Stimulated activated naive CD8-positive, alpha-beta T cell treated with anti-CD3 and anti-CD28 coated beads, Interleukin-15, amount 100 ng/mL, for 72 hours (primary cell): Measurements from ENCODE around the gene NOL3.

Experiments
- ATAC-seq: fragments of 150-1000 bp; cut with Tn5 transposase; 2 replicates; pipeline ENCODE4 v1.10.0; 2021; ENCODE audit warnings: mild to moderate bottlenecking, moderate library complexity
- DNase-seq, 2 donors: peaks; one replicate each; pipeline ENCODE4 v3.0.0; 2021 to 2022
- H3K27ac Mint-ChIP-seq, 2 donors: one replicate each; pipeline ENCODE4 v1.8.0; 2022; ENCODE audit warnings: mild to moderate bottlenecking in 2 of 2, mixed read lengths in 2 of 2, moderate library complexity in 2 of 2
- H3K27me3 Mint-ChIP-seq: one replicate; pipeline ENCODE4 v1.8.0; 2022; ENCODE audit warnings: mixed read lengths
- H3K4me1 Mint-ChIP-seq: one replicate; pipeline ENCODE4 v1.8.0; 2022; ENCODE audit warnings: mild to moderate bottlenecking, mixed read lengths
- H3K4me3 Mint-ChIP-seq, 2 donors: one replicate each; pipeline ENCODE4 v1.8.0; 2022; ENCODE audit warnings: mild to moderate bottlenecking in 2 of 2, mixed read lengths in 2 of 2, moderate library complexity in 1 of 2
- H3K9me3 Mint-ChIP-seq, 2 donors: one replicate each; pipeline ENCODE4 v1.8.0; 2022; ENCODE audit warnings: mixed read lengths in 2 of 2

NOL3 gene

DNA sequence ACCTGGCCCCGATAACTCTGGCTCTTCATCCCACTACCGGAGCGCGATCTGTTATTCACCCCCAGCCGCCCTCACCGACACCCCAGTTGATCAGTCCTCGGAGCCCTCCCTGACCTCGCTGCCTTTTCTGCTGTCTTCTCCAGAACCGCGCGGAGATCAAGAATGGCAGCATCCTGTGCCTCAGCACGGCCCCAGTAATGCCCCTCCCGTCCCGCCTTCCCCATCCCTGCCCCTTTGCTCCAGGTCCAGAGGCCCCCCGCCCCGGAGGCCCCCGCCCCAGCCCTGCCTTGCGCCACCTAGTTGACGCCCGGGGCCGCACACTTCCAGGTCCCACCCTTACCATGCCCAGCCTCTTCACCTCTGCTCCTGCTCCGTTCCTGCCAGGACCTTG lies 29.5 kb downstream of the NOL3 start:
- no peaks in the 10 kb centered on the region for H3K9me3 Mint-ChIP-seq
- H3K27me3 Mint-ChIP-seq, result no peaks in the 10 kb centered on the region
- H3K4me1 Mint-ChIP-seq, result peaks cover 36% of the 10 kb centered on the region
- H3K4me3 Mint-ChIP-seq, result no peak overlapping the region
- no peak for DNase-seq
- peak overlapping the region; percentile 35 to 77 for H3K27ac Mint-ChIP-seq
- peak; percentile 13 for ATAC-seq

DNA sequence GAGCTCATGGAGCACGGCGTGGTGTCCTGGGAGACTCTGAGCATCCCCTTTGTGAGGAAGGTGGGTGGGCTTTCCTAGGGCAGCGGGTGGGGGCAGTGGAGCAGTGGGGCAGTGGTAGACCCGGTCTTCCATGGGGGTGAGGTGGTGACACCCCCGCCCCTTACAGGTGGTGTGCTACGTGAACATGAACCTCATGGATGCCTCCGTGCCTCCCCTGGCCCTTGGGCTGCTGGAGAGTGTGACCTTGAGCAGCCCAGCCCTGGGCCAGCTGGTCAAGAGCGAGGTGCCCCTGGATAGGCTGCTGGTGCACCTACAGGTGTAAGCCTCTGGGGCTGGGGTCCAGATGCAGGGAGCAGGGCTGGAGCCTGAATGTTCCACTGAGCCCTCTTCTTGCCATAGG lies 30.2 kb downstream of the NOL3 start:
- H3K27ac Mint-ChIP-seq, result peak overlapping the region in 1 of 2 donors; percentile 27
- DNase-seq (no peak), ATAC-seq (no peak)
- H3K9me3 Mint-ChIP-seq, result no peaks in the 10 kb centered on the region
- H3K27me3 Mint-ChIP-seq, result no peaks in the 10 kb centered on the region
- H3K4me1 Mint-ChIP-seq, result peaks cover 29% of the 10 kb centered on the region
- no peak overlapping the region for H3K4me3 Mint-ChIP-seq

GRCh38 chr16:67201411-67202345 lies 31.3 kb downstream of the NOL3 start:
- H3K4me3 Mint-ChIP-seq, result no peak overlapping the region

GRCh38 chr16:67202426-67202825 lies 32.1 kb downstream of the NOL3 start:
- Mint-ChIP-seq H3K4me3 (no peak overlapping the region), H3K27me3 (no peaks in the 10 kb centered on the region), H3K9me3 (no peaks in the 10 kb centered on the region), H3K27ac (peak overlapping the region in 1 of 2 donors; percentile 59), H3K4me1 (peaks cover 20% of the 10 kb centered on the region)
- DNase-seq (no peak), ATAC-seq (no peak)

More at GRCh38 chr16:67201411-67202345, 31.3 kb downstream of the NOL3 start:
- no peak for DNase-seq
- Mint-ChIP-seq H3K9me3 (no peaks in the 10 kb centered on the region), H3K27ac (no peak overlapping the region), H3K4me1 (peaks cover 23% of the 10 kb centered on the region), H3K27me3 (no peaks in the 10 kb centered on the region)
- ATAC-seq, result no peak

DNA sequence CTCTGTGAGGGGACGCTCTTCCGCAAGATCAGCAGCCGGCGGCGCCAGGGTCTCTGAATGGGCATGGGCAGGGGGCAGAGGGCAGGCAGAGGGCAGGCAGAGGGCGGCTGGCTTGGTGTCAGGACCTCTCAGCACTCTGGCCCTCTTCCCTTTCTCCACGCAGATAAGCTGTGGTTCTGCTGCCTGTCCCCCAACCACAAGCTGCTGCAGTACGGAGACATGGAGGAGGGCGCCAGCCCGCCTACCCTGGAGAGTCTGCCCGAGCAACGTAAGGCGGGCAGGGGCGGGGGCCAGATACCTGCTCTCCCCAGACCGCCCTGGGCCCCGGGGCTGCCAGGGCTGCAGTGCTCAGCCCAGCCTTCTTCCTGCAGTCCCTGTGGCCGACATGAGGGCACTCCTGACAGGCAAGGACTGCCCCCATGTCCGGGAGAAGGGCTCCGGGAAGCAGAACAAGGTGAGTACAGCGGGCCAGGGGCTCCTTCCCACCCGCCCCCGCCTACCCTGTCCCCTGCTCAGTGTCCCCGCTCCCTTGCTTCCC lies 32.7 kb downstream of the NOL3 start:
- Mint-ChIP-seq H3K4me1 (peaks cover 15% of the 10 kb centered on the region), H3K27ac (no peak overlapping the region), H3K4me3 (no peak overlapping the region), H3K9me3 (no peaks in the 10 kb centered on the region), H3K27me3 (no peaks in the 10 kb centered on the region)
- ATAC-seq (no peak), DNase-seq (no peak)

DNA sequence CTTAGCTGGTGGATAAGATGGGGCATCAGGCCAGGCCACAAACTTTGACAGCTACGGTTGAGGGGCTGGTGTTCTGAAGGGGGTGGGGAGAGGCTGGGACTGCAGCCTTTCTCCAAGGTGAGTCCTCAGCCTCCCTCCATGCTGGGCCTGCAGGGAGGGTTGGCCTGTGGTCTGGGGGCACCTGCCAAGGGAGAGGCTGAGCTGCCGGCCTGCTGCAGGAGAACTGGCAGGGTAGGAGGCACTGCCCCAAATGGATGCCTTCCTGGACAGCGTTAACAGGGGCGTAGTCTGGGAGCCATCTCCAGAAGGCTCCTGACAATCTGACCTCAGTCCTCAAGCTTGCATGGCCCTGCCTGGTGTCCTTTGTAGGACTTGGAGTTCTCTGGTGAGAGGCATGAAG lies 33.7 kb downstream of the NOL3 start:
- DNase-seq (no peak), ATAC-seq (no peak)
- Mint-ChIP-seq H3K4me1 (peaks cover 9% of the 10 kb centered on the region), H3K9me3 (no peaks in the 10 kb centered on the region), H3K27me3 (no peaks in the 10 kb centered on the region), H3K4me3 (no peak overlapping the region), H3K27ac (no peak overlapping the region)

DNA sequence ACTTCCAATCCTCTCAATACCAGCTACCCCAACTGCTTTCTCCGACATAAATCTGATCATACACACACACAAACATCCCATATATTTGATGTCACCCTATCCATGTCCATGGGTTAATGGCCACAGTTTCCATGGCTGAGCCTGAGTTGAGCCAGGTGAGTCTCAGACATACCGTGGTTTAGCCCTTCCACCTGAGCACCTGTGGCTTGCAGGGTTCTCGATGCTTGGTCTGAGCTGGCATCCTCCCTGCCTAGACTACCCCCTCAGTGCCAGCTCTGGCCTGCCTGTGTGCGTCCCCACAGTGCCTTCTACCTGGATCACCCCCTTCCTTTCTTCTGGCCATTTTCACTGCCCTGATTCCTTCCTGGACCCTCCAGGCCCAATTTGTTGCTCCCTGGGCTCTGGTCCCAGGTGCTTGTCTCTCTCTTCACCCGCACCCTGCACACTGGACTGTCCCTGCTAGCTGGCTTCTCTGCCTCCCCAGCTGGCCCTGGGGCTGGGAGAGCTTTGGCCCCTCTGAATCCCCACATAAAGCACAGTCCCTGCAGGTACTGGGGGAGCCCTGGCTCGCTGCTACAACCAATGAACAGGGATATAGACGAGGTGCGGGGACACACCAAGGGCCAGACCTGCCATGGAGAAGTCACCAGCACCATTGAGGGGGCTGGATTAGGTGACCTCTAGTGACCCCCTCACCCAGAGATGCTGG lies 35.9 kb downstream of the NOL3 start:
- ATAC-seq, result no peak
- Mint-ChIP-seq H3K27ac (peak overlapping the region in 1 of 2 donors; percentile 71), H3K27me3 (no peaks in the 10 kb centered on the region)

DNA sequence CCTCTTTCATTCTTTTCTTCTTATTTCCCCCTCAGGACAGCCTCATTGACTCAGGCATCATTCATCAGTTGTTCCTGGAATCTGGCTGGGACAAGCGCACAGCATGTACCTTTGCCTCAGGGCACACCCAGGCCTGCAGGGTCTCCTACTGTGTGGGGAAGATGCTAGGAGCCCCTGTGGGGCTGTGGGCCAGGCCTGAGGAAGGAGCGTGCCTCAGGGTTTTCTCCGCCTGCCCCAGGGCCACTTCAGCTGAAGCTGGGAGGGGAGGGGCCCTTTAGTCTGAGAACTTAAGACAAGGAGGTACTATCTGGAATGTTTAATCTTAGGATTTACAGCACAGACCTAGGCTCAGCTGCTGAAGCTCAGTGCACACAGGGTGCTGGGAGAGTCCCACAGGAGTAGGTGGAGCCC lies 36.5 kb downstream of the NOL3 start:
- no peaks in the 10 kb centered on the region for H3K27me3 Mint-ChIP-seq
- peaks cover 9% of the 10 kb centered on the region for H3K4me1 Mint-ChIP-seq
- DNase-seq, result no peak
- H3K4me3 Mint-ChIP-seq, result no peak overlapping the region
- ATAC-seq, result no peak
- H3K9me3 Mint-ChIP-seq, result no peaks in the 10 kb centered on the region
- peak overlapping the region in 1 of 2 donors; percentile 74 for H3K27ac Mint-ChIP-seq

More for the DNA sequence above, 35.9 kb downstream of the NOL3 start:
- Mint-ChIP-seq H3K4me3 (no peak overlapping the region), H3K4me1 (peaks cover 9% of the 10 kb centered on the region), H3K9me3 (no peaks in the 10 kb centered on the region)
- no peak for DNase-seq

- no peak for DNase-seq
- H3K4me1 Mint-ChIP-seq, result peaks cover 9% of the 10 kb centered on the region
- no peaks in the 10 kb centered on the region for H3K27me3 Mint-ChIP-seq
- no peak for ATAC-seq
- H3K9me3 Mint-ChIP-seq, result no peaks in the 10 kb centered on the region
- peak overlapping the region in 1 of 2 donors; percentile 74 for H3K27ac Mint-ChIP-seq
- no peak overlapping the region for H3K4me3 Mint-ChIP-seq
Observed at GRCh38 chr16:67207249-67208091, 37.1 kb downstream of the NOL3 start.

- no peak overlapping the region for H3K4me3 Mint-ChIP-seq
- H3K9me3 Mint-ChIP-seq, result no peaks in the 10 kb centered on the region
- peaks cover 9% of the 10 kb centered on the region for H3K4me1 Mint-ChIP-seq
- H3K27me3 Mint-ChIP-seq, result no peaks in the 10 kb centered on the region
- DNase-seq (no peak), ATAC-seq (no peak)
- H3K27ac Mint-ChIP-seq, result no peak overlapping the region
Observed at GRCh38 chr16:67208154-67208896, 38.0 kb downstream of the NOL3 start.

- ATAC-seq (no peak), DNase-seq (no peak)
- Mint-ChIP-seq H3K9me3 (no peaks in the 10 kb centered on the region), H3K4me3 (no peak overlapping the region), H3K4me1 (peaks cover 9% of the 10 kb centered on the region), H3K27me3 (no peaks in the 10 kb centered on the region), H3K27ac (no peak overlapping the region)
Observed at GRCh38 chr16:67209565-67209964, 39.2 kb downstream of the NOL3 start.

GRCh38 chr16:67210069-67210937 lies 40.0 kb downstream of the NOL3 start:
- Mint-ChIP-seq H3K4me3 (no peak overlapping the region), H3K4me1 (peaks cover 9% of the 10 kb centered on the region), H3K9me3 (no peaks in the 10 kb centered on the region), H3K27me3 (no peaks in the 10 kb centered on the region), H3K27ac (peak overlapping the region in 1 of 2 donors; percentile 83)
- DNase-seq, result no peak
- no peak for ATAC-seq

DNA sequence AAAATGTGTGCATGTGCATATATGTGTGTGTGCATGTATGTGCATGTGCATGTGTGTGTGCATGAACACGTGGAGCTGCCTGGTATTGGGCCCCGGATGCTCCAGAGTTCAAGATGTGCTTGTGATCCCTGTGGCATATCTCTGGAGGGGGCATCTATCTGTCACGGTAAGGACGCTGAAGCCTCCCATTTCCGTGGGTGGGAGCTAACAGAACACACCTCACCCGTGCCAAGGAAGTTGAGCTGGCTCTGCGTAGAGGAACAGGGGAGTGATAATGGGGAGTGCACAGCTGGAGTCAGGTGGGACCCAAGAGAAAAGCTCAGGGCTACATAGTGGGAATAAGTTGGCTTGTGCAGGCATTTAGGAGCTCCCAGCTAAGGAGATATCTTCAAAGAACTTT lies 41.3 kb downstream of the NOL3 start:
- no peak for ATAC-seq
- DNase-seq, result no peak
- H3K9me3 Mint-ChIP-seq, result no peaks in the 10 kb centered on the region
- H3K4me3 Mint-ChIP-seq, result no peak overlapping the region
- peaks cover 3% of the 10 kb centered on the region for H3K4me1 Mint-ChIP-seq
- peak overlapping the region in 1 of 2 donors; percentile 4 for H3K27ac Mint-ChIP-seq
- no peaks in the 10 kb centered on the region for H3K27me3 Mint-ChIP-seq

GRCh38 chr16:67212766-67213165 lies 42.4 kb downstream of the NOL3 start:
- Mint-ChIP-seq H3K9me3 (no peaks in the 10 kb centered on the region), H3K27ac (no peak overlapping the region), H3K27me3 (no peaks in the 10 kb centered on the region), H3K4me1 (no peaks in the 10 kb centered on the region), H3K4me3 (no peak overlapping the region)
- DNase-seq, result no peak
- no peak for ATAC-seq
